ENCODE measurements around the gene RALGAPB.

The RALGAPB gene

GRCh38 chr20:38547288-38548085 lies 74.8 kb downstream of the RALGAPB start:
- DNase-seq (ENCODE audit: low read depth): no peak
- H3K4me3 ChIP-seq (ENCODE audit: low read depth, low read length): no peak overlapping the region
- TF ChIP-seq CTCF (conservative IDR thresholded peaks at IDR 0.05; ENCODE audit: low read depth, low read length): no peak

- no peak overlapping the region for H3K4me3 ChIP-seq (ENCODE audit: low read depth, low read length)
- TF ChIP-seq CTCF (conservative IDR thresholded peaks at IDR 0.05; ENCODE audit: low read depth, low read length): no peak
- no peak for DNase-seq (ENCODE audit: low read depth)
Measured at GRCh38 chr20:38548356-38549083, 75.9 kb downstream of the RALGAPB start.

GRCh38 chr20:38550274-38550673 lies 77.6 kb downstream of the RALGAPB start:
- no peak for DNase-seq (ENCODE audit: low read depth)
- H3K4me3 ChIP-seq (ENCODE audit: low read depth, low read length): no peak overlapping the region
- TF ChIP-seq CTCF (conservative IDR thresholded peaks at IDR 0.05; ENCODE audit: low read depth, low read length): peak; percentile 16

- no peak for TF ChIP-seq CTCF (conservative IDR thresholded peaks at IDR 0.05; ENCODE audit: low read depth, low read length)
- H3K4me3 ChIP-seq (ENCODE audit: low read depth, low read length): no peak overlapping the region
- no peak for DNase-seq (ENCODE audit: low read depth)
Measured at GRCh38 chr20:38551056-38551626, 78.5 kb downstream of the RALGAPB start.

GRCh38 chr20:38554986-38555385 lies 82.3 kb downstream of the RALGAPB start:
- no peak for TF ChIP-seq CTCF (conservative IDR thresholded peaks at IDR 0.05; ENCODE audit: low read depth, low read length)
- H3K4me3 ChIP-seq (ENCODE audit: low read depth, low read length): no peak overlapping the region
- peak; percentile 21 for DNase-seq (ENCODE audit: low read depth)

- no peak for DNase-seq (ENCODE audit: low read depth)
- H3K4me3 ChIP-seq (ENCODE audit: low read depth, low read length): no peak overlapping the region
- no peak for TF ChIP-seq CTCF (conservative IDR thresholded peaks at IDR 0.05; ENCODE audit: low read depth, low read length)
Measured at GRCh38 chr20:38555395-38555794, 82.8 kb downstream of the RALGAPB start.
